Activated T-cell treated with anti-CD3 and anti-CD28 coated beads, Interleukin-2, amount 50 U/mL, for 72 hours (primary cell): ENCODE results near the gene NR2C1. TPM values are rescaled to one million over a fixed set of nuclear protein-coding genes. Genes with fewer than 3 reads are reported as not detected.

Experiments
- ATAC-seq, 2 donors: fragments of 150-1000 bp; cut with Tn5 transposase; replicated peaks in 1 of 2; 2 replicates each; pipeline ENCODE4 v1.10.0; 2021; ENCODE audit warnings: moderate library complexity in 2 of 2, mild to moderate bottlenecking in 1 of 2
- DNase-seq, 2 donors: peaks; one replicate each; pipeline ENCODE4 v3.0.0; 2021 to 2022; ENCODE audit warnings: mixed read lengths in 1 of 2
- H3K27ac Mint-ChIP-seq: one replicate; pipeline ENCODE4 v1.8.0; 2022; ENCODE audit warnings: mild to moderate bottlenecking, moderate library complexity, mixed read lengths
- H3K27me3 Mint-ChIP-seq: one replicate; pipeline ENCODE4 v1.8.0; 2022; ENCODE audit warnings: low read depth, mixed read lengths
- H3K36me3 Mint-ChIP-seq, 2 donors: one replicate each; pipeline ENCODE4 v1.8.0; 2022; ENCODE audit warnings: mixed read lengths in 2 of 2, mild to moderate bottlenecking in 1 of 2; ENCODE audit not compliant: insufficient read depth in 2 of 2
- H3K4me1 Mint-ChIP-seq: one replicate; pipeline ENCODE4 v1.8.0; 2022; ENCODE audit warnings: low read depth, mixed read lengths
- H3K4me3 Mint-ChIP-seq, 2 donors: one replicate each; pipeline ENCODE4 v1.8.0; 2022; ENCODE audit warnings: mild to moderate bottlenecking in 2 of 2, mixed read lengths in 2 of 2, moderate library complexity in 2 of 2
- H3K9me3 Mint-ChIP-seq, 2 donors: one replicate each; pipeline ENCODE4 v1.8.0; 2022; ENCODE audit warnings: mixed read lengths in 2 of 2
- total RNA-seq, 2 donors: library from RNA; stranded (reverse); gene quantifications; one replicate each; pipeline ENCODE4 v1.2.3, GENCODE V29; 2022

The NR2C1 gene
- total RNA-seq, 2 donors from 2014 or later: 37.6 to 38.7 TPM

DNA sequence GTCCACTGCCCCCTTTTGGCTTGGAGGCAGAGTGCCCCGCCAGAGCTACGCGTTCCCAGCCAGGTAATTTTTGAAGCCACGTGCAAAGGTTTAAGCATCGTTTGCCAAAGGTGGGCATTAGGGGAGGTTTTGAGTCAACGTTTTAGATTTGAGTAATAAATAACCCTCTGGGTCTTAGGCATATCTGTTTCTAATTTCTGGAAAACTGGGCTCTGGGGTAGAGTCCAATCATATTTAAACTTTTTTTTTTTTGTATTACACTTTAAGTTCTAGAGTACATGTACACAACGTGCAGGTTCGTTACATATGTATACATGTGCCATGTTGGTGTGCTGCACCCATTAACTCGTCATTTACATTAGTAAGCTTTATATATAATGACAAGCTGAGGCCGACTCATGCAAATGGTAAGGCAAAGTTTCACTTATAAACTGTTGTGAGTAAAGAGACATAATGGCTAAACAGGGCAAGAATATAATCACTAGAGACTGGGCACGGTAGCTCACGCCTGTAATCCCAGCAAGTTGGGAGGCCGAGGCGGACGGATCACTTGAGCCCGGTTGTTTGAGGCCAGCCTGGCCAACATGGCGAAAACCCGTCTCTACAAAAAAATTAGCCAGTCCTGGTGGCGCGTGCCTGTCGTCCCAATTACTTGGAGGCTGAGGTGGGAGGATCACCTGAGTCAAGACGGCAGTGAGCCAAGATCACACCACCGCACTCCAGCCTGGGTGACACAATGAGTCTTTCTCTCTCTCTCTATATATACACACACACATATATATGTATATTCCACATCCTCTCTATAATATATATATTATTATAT, 491 bp upstream of the NR2C1 start:
- H3K4me3 Mint-ChIP-seq: peak overlapping the region; percentile 87 to 96
- DNase-seq (no peak), ATAC-seq (no peak)
- no peaks in the 10 kb centered on the region for H3K9me3 Mint-ChIP-seq
- peaks cover 21% of the 10 kb centered on the region for H3K4me1 Mint-ChIP-seq
- no peaks in the 10 kb centered on the region for H3K27me3 Mint-ChIP-seq
- H3K36me3 Mint-ChIP-seq: peaks cover 0 to 8% of the 10 kb centered on the region in 2 donors
- peak overlapping the region; percentile 93 for H3K27ac Mint-ChIP-seq

DNA sequence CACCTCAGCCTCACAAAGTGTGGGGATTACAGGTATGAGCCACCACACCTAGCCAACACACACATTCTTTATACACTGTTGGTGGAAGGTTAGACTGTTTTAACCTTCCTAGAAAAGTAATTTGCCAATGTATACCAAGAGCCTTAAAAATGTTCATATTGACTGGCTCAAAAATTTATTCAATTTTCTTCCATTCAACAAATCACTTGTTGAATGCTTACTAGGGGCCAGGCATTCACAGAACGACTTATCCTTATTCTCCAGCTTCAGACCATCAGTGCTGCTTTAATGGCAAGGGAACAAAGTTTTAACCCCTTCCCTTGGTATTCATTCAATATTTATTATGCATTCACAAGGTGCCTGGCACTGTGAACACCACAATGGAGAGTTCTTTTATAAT, 3.0 kb downstream of the NR2C1 start:
- ATAC-seq: no peak
- Mint-ChIP-seq H3K36me3 (peaks cover 4 to 8% of the 10 kb centered on the region in 2 donors), H3K27me3 (no peaks in the 10 kb centered on the region), H3K27ac (no peak overlapping the region), H3K4me3 (no peak overlapping the region), H3K9me3 (no peaks in the 10 kb centered on the region), H3K4me1 (peaks cover 21% of the 10 kb centered on the region)
- no peak for DNase-seq

DNA sequence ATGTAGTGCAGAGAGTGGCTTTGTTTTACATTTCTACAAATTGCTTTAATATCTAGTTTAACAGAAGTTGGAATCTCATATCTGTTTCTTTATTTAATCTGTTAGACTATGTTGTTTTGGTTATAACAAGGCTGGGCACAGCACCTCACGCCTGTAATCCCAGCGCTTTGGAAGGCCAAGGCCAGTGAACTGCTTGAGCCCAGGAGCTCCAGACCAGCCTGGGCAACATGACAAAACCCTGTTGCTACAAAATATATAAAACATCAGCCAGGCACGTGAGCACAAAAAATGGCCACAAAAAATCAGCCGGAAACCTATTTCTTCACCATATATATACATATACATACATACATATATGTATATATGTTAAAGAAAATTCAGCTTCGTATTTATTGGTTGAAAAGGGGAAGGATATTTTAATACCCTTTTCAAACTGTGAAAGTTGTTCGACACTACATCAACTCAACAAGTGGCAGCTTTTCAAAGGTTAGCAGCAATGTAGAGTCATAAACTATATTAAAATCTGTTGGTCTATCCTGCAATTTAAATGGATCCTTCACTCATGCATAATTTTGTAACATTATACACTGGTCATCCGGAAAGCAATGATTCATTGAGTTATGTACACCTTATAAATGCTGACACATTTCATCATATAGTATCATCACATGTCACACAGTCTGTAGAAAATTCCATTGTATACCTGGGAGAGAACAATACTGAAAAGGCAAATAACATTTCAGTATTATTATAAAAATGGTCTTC, 7.1 kb downstream of the NR2C1 start:
- Mint-ChIP-seq H3K4me1 (peaks cover 13% of the 10 kb centered on the region), H3K27me3 (no peaks in the 10 kb centered on the region), H3K36me3 (peaks cover 5 to 7% of the 10 kb centered on the region in 2 donors), H3K27ac (no peak overlapping the region), H3K4me3 (no peak overlapping the region), H3K9me3 (no peaks in the 10 kb centered on the region)
- ATAC-seq (no peak), DNase-seq (no peak)

DNA sequence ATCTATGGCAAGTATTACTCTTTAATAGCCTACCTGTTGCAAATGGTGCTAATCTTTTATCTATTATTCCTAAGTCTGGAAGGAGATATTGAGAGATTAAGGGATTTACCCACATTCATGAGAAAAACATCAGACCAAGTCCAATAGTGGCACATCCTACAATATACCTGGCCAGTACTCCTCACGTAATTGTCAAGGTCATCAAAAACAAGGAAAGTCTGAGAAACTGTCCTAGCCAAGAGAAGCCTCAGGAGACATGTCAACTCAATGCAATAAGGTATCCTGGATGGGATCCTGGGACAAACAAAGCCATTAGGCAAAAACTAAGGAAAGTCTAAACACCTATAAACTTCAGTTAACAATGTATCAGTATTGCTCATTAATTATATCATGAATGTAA, 12.5 kb downstream of the NR2C1 start:
- H3K4me1 Mint-ChIP-seq: no peaks in the 10 kb centered on the region
- no peak overlapping the region for H3K27ac Mint-ChIP-seq
- H3K9me3 Mint-ChIP-seq: no peaks in the 10 kb centered on the region
- H3K4me3 Mint-ChIP-seq: no peak overlapping the region
- DNase-seq: no peak
- no peak for ATAC-seq
- peaks cover 3 to 11% of the 10 kb centered on the region in 2 donors for H3K36me3 Mint-ChIP-seq
- no peaks in the 10 kb centered on the region for H3K27me3 Mint-ChIP-seq

DNA sequence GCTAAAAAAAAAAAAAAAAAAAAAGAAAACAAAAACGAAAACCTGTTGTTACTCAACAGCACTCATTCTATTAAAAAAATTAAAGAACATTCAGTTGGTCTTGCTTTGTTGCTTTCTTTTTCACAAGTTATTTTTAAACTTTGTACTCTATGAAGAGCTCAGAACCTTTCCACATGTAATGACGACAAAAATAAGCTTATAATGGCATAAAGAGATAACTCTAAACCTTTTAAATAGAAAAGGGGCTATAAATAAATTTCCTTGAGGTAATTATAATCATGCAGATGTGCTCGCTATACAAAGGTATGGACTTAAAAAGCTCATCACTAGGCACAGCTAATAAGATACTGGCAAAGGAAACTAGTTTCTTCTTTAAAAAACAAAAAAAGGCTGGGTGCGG, 13.4 kb downstream of the NR2C1 start:
- Mint-ChIP-seq H3K27ac (no peak overlapping the region), H3K36me3 (peaks cover 3 to 11% of the 10 kb centered on the region in 2 donors), H3K27me3 (no peaks in the 10 kb centered on the region), H3K9me3 (no peaks in the 10 kb centered on the region), H3K4me3 (no peak overlapping the region), H3K4me1 (no peaks in the 10 kb centered on the region)
- no peak for DNase-seq
- ATAC-seq: no peak

DNA sequence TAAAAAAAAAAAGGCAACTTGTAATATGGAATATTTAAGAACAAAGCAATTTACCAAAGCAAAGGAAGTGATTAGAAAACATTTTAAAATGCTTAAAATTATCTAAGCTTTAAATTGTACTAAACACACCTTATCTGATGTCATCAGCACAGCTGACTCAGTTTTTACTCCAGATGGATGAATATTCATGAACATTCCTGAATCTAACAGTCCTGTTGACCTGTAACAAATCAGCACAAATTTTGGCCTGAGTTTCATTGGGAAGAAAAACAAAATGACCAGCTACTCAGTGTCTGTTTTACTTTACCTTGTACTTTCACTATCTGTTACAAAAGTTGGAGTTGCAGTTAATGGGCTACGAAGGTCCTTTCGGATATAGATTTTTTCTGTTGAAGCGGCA, 16.0 kb downstream of the NR2C1 start:
- no peak overlapping the region for H3K4me3 Mint-ChIP-seq
- ATAC-seq (no peak), DNase-seq (no peak)
- H3K27ac Mint-ChIP-seq: no peak overlapping the region
- no peaks in the 10 kb centered on the region for H3K4me1 Mint-ChIP-seq
- H3K9me3 Mint-ChIP-seq: no peaks in the 10 kb centered on the region
- H3K27me3 Mint-ChIP-seq: no peaks in the 10 kb centered on the region
- peaks cover 1 to 13% of the 10 kb centered on the region in 2 donors for H3K36me3 Mint-ChIP-seq

DNA sequence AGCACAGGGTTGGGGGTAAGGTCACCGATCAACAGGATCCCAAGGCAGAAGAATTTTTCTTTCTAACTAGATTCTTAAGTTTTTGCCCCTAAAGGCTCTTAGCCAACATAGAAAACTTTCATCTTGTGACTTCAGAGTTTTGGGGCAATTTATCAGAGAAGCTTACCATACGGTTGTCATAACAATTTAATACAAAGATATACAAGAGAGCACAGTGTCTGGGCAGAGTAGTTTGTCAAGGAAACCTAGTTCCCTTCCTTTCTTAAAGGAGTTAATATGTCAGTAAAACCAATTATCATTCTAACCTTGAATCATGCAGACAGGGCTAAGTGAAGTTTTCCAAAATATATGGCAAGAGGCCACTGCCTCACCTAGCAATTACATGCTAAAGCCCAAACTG, 18.4 kb downstream of the NR2C1 start:
- H3K27ac Mint-ChIP-seq: no peak overlapping the region
- DNase-seq: no peak
- H3K4me3 Mint-ChIP-seq: no peak overlapping the region
- no peaks in the 10 kb centered on the region for H3K9me3 Mint-ChIP-seq
- H3K4me1 Mint-ChIP-seq: no peaks in the 10 kb centered on the region
- ATAC-seq: no peak
- no peaks in the 10 kb centered on the region for H3K27me3 Mint-ChIP-seq
- H3K36me3 Mint-ChIP-seq: peaks cover 2 to 8% of the 10 kb centered on the region in 2 donors

DNA sequence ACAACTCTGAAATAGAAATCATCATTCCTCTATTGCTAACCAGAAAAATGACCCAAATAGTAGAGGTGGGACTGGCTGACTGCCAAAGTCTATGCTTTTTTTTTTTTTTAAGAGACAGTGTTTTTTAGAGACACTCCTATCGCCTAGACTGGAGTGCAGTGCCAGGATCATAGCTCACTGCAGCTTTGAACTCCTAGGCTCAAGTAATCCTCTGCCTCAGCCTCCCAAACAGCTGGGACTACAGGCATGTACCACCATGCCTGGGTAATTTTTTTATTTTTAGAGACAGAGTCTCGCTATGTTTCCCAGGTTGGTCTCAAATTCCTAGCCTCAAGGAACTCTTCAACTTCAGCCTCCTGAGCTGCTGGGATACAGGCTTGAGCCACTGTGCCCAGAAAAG, 19.2 kb downstream of the NR2C1 start:
- no peak for DNase-seq
- Mint-ChIP-seq H3K9me3 (no peaks in the 10 kb centered on the region), H3K4me3 (no peak overlapping the region), H3K4me1 (no peaks in the 10 kb centered on the region), H3K36me3 (peaks cover 2 to 8% of the 10 kb centered on the region in 2 donors), H3K27ac (no peak overlapping the region), H3K27me3 (no peaks in the 10 kb centered on the region)
- no peak for ATAC-seq

DNA sequence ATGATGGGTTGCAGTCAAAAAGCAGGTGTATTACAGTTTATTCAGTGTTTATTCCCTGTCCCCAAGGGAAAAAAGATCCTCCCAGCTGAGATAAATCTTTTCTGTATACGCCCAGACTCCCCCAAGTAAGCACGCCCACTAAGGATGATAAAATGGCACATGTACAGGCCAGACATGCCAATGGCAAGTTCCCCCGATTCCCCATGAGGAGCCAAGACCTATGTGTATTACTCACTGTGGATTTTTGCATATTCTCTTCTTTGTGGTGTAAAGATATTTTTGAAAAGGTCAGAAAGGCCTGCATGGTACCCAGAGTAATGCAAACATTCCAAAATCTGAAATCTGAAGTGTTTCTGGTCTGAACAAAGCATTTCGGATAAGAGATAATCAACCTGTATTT, 22.2 kb downstream of the NR2C1 start:
- no peak for DNase-seq
- Mint-ChIP-seq H3K9me3 (no peaks in the 10 kb centered on the region), H3K27ac (no peak overlapping the region), H3K4me3 (no peak overlapping the region), H3K27me3 (no peaks in the 10 kb centered on the region), H3K4me1 (no peaks in the 10 kb centered on the region), H3K36me3 (peaks cover 2 to 10% of the 10 kb centered on the region in 2 donors)
- no peak for ATAC-seq

DNA sequence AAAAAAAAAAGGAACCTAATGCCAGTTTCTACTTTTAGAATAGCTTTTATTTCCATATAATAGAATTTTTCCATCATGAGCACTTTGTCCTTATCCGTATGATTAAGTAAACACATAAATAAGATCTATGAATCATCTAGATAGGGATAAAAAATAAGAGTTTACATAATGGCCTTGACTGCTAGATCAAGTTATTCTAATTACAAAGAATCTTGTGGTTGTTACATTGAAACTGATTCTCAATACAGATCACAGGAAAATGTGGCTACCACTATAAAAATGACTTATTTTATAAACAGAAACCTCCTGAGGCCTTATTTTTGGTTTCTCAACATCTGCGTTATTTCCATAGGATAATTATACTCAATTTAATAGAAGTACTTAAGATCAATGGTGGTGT, 35.5 kb downstream of the NR2C1 start:
- H3K27ac Mint-ChIP-seq: no peak overlapping the region
- no peak for DNase-seq
- ATAC-seq: no peak
- H3K9me3 Mint-ChIP-seq: no peaks in the 10 kb centered on the region
- H3K27me3 Mint-ChIP-seq: no peaks in the 10 kb centered on the region
- peaks cover 24% of the 10 kb centered on the region for H3K4me1 Mint-ChIP-seq
- H3K36me3 Mint-ChIP-seq: peaks cover 5 to 12% of the 10 kb centered on the region in 2 donors
- no peak overlapping the region for H3K4me3 Mint-ChIP-seq

DNA sequence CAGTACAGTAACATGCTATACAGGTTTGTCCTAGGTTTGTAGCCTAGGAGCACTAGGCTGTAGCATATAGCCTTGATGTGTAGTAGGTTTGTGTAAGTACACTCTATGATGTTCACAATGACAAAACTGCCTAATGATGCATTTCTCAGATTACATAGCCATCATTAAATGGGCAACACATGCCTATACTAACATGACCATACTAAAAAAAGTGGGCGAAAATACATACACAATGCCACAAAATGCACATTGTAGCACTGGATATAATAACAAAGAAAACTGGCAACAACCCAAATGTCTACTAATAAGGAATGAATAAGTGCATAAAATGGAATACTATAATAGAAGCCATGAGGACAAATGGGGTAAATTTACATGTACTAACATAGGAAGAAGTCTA, 38.7 kb downstream of the NR2C1 start:
- H3K36me3 Mint-ChIP-seq: peaks cover 5 to 6% of the 10 kb centered on the region in 2 donors
- DNase-seq (no peak), ATAC-seq (no peak)
- peaks cover 24% of the 10 kb centered on the region for H3K4me1 Mint-ChIP-seq
- H3K27ac Mint-ChIP-seq: no peak overlapping the region
- no peak overlapping the region for H3K4me3 Mint-ChIP-seq
- no peaks in the 10 kb centered on the region for H3K27me3 Mint-ChIP-seq
- no peaks in the 10 kb centered on the region for H3K9me3 Mint-ChIP-seq

DNA sequence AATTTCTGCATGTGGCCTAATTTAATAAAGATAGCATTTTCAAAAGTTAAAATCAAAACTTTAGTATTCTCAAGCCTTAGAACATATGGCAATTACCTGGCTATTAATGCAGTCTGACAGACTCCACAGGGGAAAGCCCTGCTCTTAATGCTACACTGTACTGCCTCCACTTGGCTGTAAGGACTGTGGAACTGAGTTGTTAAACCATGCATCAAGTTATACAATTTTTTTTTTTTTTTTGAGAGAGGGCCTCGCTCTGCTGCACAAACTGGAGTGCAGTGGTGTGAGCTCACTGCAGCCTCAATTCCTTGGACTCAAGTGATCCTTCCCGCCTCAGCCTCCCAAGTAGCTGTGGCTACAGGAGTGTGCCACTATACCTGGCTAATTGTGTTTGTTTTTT, 50.9 kb downstream of the NR2C1 start:
- Mint-ChIP-seq H3K27ac (no peak overlapping the region), H3K4me1 (no peaks in the 10 kb centered on the region), H3K36me3 (peaks cover 0 to 1% of the 10 kb centered on the region in 2 donors), H3K9me3 (no peaks in the 10 kb centered on the region), H3K27me3 (no peaks in the 10 kb centered on the region), H3K4me3 (no peak overlapping the region)
- DNase-seq (no peak), ATAC-seq (no peak)

DNA sequence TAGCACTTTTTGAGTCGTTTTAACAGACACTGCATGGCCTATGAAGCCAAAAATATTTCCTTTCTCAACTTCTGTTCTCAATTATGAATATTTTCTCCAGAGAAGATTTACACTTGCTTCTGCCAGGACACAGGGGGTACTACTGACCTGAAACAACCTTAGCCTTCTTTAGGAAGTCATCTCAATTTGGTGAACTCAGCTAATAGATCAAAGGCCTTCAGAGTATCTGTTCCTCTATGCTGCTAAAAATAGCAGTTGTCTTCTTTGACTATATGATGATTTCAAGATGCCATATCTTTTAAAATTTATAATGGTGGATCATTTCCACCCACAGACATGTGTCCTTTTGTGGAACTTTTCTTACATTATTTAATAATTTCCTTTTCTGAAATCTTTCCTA, 55.9 kb downstream of the NR2C1 start:
- Mint-ChIP-seq H3K9me3 (peaks cover 3 to 5% of the 10 kb centered on the region in 2 donors), H3K36me3 (peaks cover 0 to 3% of the 10 kb centered on the region in 2 donors), H3K4me1 (no peaks in the 10 kb centered on the region), H3K4me3 (no peak overlapping the region), H3K27me3 (no peaks in the 10 kb centered on the region), H3K27ac (no peak overlapping the region)
- ATAC-seq (no peak), DNase-seq (no peak)
